NT2/D1 (cell line): Measurements from ENCODE around the gene GLB1L.

Experiments
- SUZ12 ChIP-seq: IDR thresholded peaks from 2 replicates; pipeline ENCODE4 v1.6.1; 2011; ENCODE audit not compliant: insufficient read length, insufficient read depth; ENCODE audit errors: extremely low read depth
- YY1 ChIP-seq: IDR thresholded peaks from 2 replicates; pipeline ENCODE4 v1.6.1; 2011; ENCODE audit not compliant: insufficient read length, insufficient read depth
- ZNF274 ChIP-seq: IDR thresholded peaks from 2 replicates; pipeline ENCODE4 v1.6.1; 2011; ENCODE audit warnings: mild to moderate bottlenecking, low read depth, low read length

DNA sequence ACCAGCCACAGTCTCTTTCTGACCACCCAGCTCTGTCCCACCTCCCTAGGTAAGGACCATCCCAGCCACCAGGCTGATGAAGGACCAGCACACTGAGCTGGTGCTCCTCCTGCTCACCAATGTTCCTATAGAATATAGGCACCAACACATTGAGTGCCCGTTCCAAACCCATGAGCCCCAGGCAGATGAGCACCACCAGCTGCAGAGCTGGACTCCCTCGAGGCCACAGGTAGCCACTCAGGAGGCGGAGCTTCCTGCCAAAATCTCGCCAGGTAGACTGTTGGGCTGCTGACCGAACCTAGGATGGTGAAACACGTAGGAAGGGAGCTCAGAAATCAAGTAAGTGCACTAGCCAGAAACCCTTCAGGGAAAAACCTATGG, 28.7 kb downstream of the GLB1L start:
- TF ChIP-seq YY1, result no peak
- no peak for TF ChIP-seq SUZ12
- no peak for TF ChIP-seq ZNF274
